HG03439 (cell line): Measurements from ENCODE around the gene DHRS12.
A peak's percentile ranks its signal among the peaks of the same experiment; 100 is the strongest.

Experiments
- ATAC-seq: cut with Tn5 transposase; IDR thresholded peaks from one replicate; pipeline ENCODE4 v1.9.1; 2021; ENCODE audit warnings: mild to moderate bottlenecking, moderate library complexity; ENCODE audit not compliant: unreplicated experiment

DHRS12 gene

GRCh38 chr13:51803422-51804294 is at the start of gene DHRS12:
Gene DHRS12, minus strand, starts transcription at chr13:51804163. Its CDS starts 4,504 bp downstream, at chr13:51799659.
- ATAC-seq, result peak; percentile 88

- no peak for ATAC-seq
Observed at GRCh38 chr13:51849145-51850101, 45.5 kb upstream of the DHRS12 start.

GRCh38 chr13:51848674-51849073 is 44.7 kb upstream of the DHRS12 start:
- no peak for ATAC-seq

GRCh38 chr13:51846756-51847155 is 42.8 kb upstream of the DHRS12 start:
- ATAC-seq, result no peak

- ATAC-seq, result no peak
Observed at GRCh38 chr13:51845574-51846318, 41.8 kb upstream of the DHRS12 start.

- no peak for ATAC-seq
Observed at GRCh38 chr13:51844862-51845573, 41.1 kb upstream of the DHRS12 start, which contains the start of gene TMEM272. Gene TMEM272, minus strand, starts transcription at chr13:51845177. Its CDS starts 6,647 bp downstream, at chr13:51838530.

GRCh38 chr13:51843529-51843928 is 39.6 kb upstream of the DHRS12 start:
- no peak for ATAC-seq

GRCh38 chr13:51841732-51842131 is 37.8 kb upstream of the DHRS12 start:
- ATAC-seq, result no peak

- ATAC-seq, result no peak
Observed at GRCh38 chr13:51840917-51841316, 37.0 kb upstream of the DHRS12 start.

- ATAC-seq, result no peak
Observed at GRCh38 chr13:51839711-51840540, 36.0 kb upstream of the DHRS12 start.

GRCh38 chr13:51838240-51838846 is 34.4 kb upstream of the DHRS12 start:
- no peak for ATAC-seq

GRCh38 chr13:51837016-51837415 is 33.1 kb upstream of the DHRS12 start:
- ATAC-seq, result no peak

- no peak for ATAC-seq
Observed at GRCh38 chr13:51834581-51835171, 30.7 kb upstream of the DHRS12 start.

GRCh38 chr13:51833980-51834379 is 30.0 kb upstream of the DHRS12 start:
- no peak for ATAC-seq

GRCh38 chr13:51832471-51833152 is 28.6 kb upstream of the DHRS12 start:
- no peak for ATAC-seq

- no peak for ATAC-seq
Observed at GRCh38 chr13:51831519-51831918, 27.6 kb upstream of the DHRS12 start.

GRCh38 chr13:51829568-51829899 is 25.6 kb upstream of the DHRS12 start:
- no peak for ATAC-seq
